CD4-positive, alpha-beta T cell (primary cell): Measurements from ENCODE around the gene PTPRD. TPM values are rescaled to one million over a fixed set of nuclear protein-coding genes. Genes with fewer than 3 reads are reported as not detected.

Experiments used
- ATAC-seq: fragments of 200-7000 bp; cut with Tn5 transposase; one replicate; pipeline ENCODE4 v1.10.0; 2022; ENCODE audit warnings: mild to moderate bottlenecking; ENCODE audit not compliant: poor library complexity
- CTCF ChIA-PET: fragments of 350-600 bp; sonication (Branson Sonifier 250); formaldehyde crosslinking; loops from one replicate; lab custom pipeline; 2021; ENCODE audit warnings: antibody characterized with exemption, inconsistent platforms; lab: Charles Lee
- POLR2A ChIA-PET: fragments of 350-600 bp; sonication (Branson Sonifier 250); formaldehyde crosslinking; loops from one replicate; lab custom pipeline; 2021; ENCODE audit warnings: antibody characterized with exemption, inconsistent platforms; lab: Charles Lee
- DNase-seq, 14 experiments: peaks; one replicate each; pipeline ENCODE4 v3.0.0-alpha.2; 2013 to 2020; ENCODE audit warnings: mixed read lengths in 2 of 14
- H3K27ac ChIP-seq, 2 donors: one replicate each; pipeline versions ENCODE4 v1.5.1 to v1.7.0; 2013; ENCODE audit warnings: low read length in 2 of 2, low read depth in 1 of 2, mild to moderate bottlenecking in 1 of 2
- H3K27me3 ChIP-seq, 2 experiments: 1 replicate in 1 of 2; 2 replicates in 1 of 2; pipeline versions ENCODE4 v1.6.1 to v1.7.0; 2013; ENCODE audit warnings: low read length in 2 of 2, control low read depth in 1 of 2, mild to moderate bottlenecking in 1 of 2, moderate library complexity in 1 of 2; ENCODE audit not compliant: insufficient read depth in 2 of 2, control insufficient read depth in 1 of 2
- H3K36me3 ChIP-seq: one replicate; pipeline ENCODE4 v1.6.1; 2013; ENCODE audit warnings: low read length, control low read depth; ENCODE audit not compliant: insufficient read depth
- H3K4me1 ChIP-seq: one replicate; pipeline ENCODE4 v1.6.1; 2013; ENCODE audit warnings: low read length, control low read depth; ENCODE audit not compliant: insufficient read depth
- H3K4me3 ChIP-seq: one replicate; pipeline ENCODE4 v1.5.1; 2013; ENCODE audit warnings: mild to moderate bottlenecking, low read length, moderate library complexity
- H3K9me3 ChIP-seq, 2 experiments: 1 replicate in 1 of 2; 2 replicates in 1 of 2; pipeline versions ENCODE4 v1.6.1 to v1.7.0; 2013; ENCODE audit warnings: low read length in 2 of 2, mild to moderate bottlenecking in 2 of 2, control low read depth in 1 of 2, moderate library complexity in 1 of 2; ENCODE audit not compliant: control insufficient read depth in 1 of 2, insufficient read depth in 1 of 2
- H3K27ac Mint-ChIP-seq: one replicate; pipeline ENCODE4 v1.8.0; 2020; ENCODE audit warnings: mixed read lengths
- H3K27me3 Mint-ChIP-seq: one replicate; pipeline ENCODE4 v1.8.0; 2021; ENCODE audit warnings: mixed read lengths
- H3K36me3 Mint-ChIP-seq: one replicate; pipeline ENCODE4 v1.8.0; 2021; ENCODE audit warnings: low read depth, mixed read lengths
- H3K4me1 Mint-ChIP-seq: one replicate; pipeline ENCODE4 v1.8.0; 2021; ENCODE audit warnings: low read depth, mixed read lengths
- H3K4me3 Mint-ChIP-seq: one replicate; pipeline ENCODE4 v1.8.0; 2020; ENCODE audit warnings: mild to moderate bottlenecking, mixed read lengths
- H3K9me3 Mint-ChIP-seq: one replicate; pipeline ENCODE4 v1.8.0; 2020; ENCODE audit warnings: mixed read lengths
- CTCF ChIP-seq: fragments of 200-600 bp; IDR thresholded peaks from one replicate; pipeline ENCODE4 v1.8.0; 2022; ENCODE audit warnings: antibody characterized with exemption, mild to moderate bottlenecking
- intact Hi-C, 2 experiments: fragments of 100-400 bp; cut with DNase I in 1 of 2; cut with micrococcal nuclease in 1 of 2; formaldehyde crosslinking; loops; one replicate each; pipeline versions ENCODE4 v1.15.1 to v1.9.0; 2023 to 2025; cut with DNase I, micrococcal nuclease
- total RNA-seq, 174 experiments: library from RNA in 2 of 174; stranded (reverse) in 2 of 174; gene quantifications; one replicate each; pipeline ENCODE4 v1.2.3 and lab custom pipeline; 2021 to 2026

PTPRD gene
- total RNA-seq, 2 experiments from 2014 or later: not detected

- DNase-seq (no peak), ATAC-seq (no peak)
- intact Hi-C loops: no loop called here
- ChIA-PET POLR2A (no interaction called here), CTCF (no interaction called here)
- no peak overlapping the region for H3K27ac ChIP-seq
- no peak for TF ChIP-seq CTCF
- H3K9me3 ChIP-seq: no peaks in the 10 kb centered on the region
- Mint-ChIP-seq H3K9me3 (no peaks in the 10 kb centered on the region), H3K4me3 (no peak overlapping the region), H3K27ac (no peak overlapping the region), H3K36me3 (no peaks in the 10 kb centered on the region), H3K4me1 (no peaks in the 10 kb centered on the region), H3K27me3 (no peaks in the 10 kb centered on the region)
- no peaks in the 10 kb centered on the region for H3K27me3 ChIP-seq
- H3K4me1 ChIP-seq: no peaks in the 10 kb centered on the region
- H3K4me3 ChIP-seq: no peak overlapping the region
- no peaks in the 10 kb centered on the region for H3K36me3 ChIP-seq
Observed at GRCh38 chr9:9792144-9792857, 820.5 kb downstream of the PTPRD start.

GRCh38 chr9:9791611-9792010 lies 821.2 kb downstream of the PTPRD start:
- no peak overlapping the region for H3K27ac ChIP-seq
- no peaks in the 10 kb centered on the region for H3K27me3 ChIP-seq
- H3K4me3 ChIP-seq: no peak overlapping the region
- ATAC-seq (no peak), DNase-seq (no peak)
- H3K4me1 Mint-ChIP-seq: no peaks in the 10 kb centered on the region
- POLR2A ChIA-PET: no interaction called here
- no peaks in the 10 kb centered on the region for H3K36me3 ChIP-seq
- no peaks in the 10 kb centered on the region for H3K36me3 Mint-ChIP-seq
- no peak overlapping the region for H3K4me3 Mint-ChIP-seq
- H3K9me3 Mint-ChIP-seq: no peaks in the 10 kb centered on the region
- intact Hi-C loops: no loop called here
- H3K27me3 Mint-ChIP-seq: no peaks in the 10 kb centered on the region
- no peak for TF ChIP-seq CTCF
- no peak overlapping the region for H3K27ac Mint-ChIP-seq
- H3K9me3 ChIP-seq: no peaks in the 10 kb centered on the region
- CTCF ChIA-PET: no interaction called here
- no peaks in the 10 kb centered on the region for H3K4me1 ChIP-seq

- no peak for ATAC-seq
- Histone ChIP-seq H3K9me3 (no peaks in the 10 kb centered on the region), H3K4me3 (no peak overlapping the region), H3K27me3 (no peaks in the 10 kb centered on the region), H3K36me3 (no peaks in the 10 kb centered on the region), H3K4me1 (no peaks in the 10 kb centered on the region), H3K27ac (no peak overlapping the region)
- Mint-ChIP-seq H3K27me3 (no peaks in the 10 kb centered on the region), H3K27ac (no peak overlapping the region), H3K9me3 (no peaks in the 10 kb centered on the region), H3K4me3 (no peak overlapping the region), H3K36me3 (no peaks in the 10 kb centered on the region), H3K4me1 (no peaks in the 10 kb centered on the region)
- TF ChIP-seq CTCF: peak; percentile 19
- intact Hi-C loops: no loop called here
- DNase-seq: peak in 3 of 14 experiments; percentile 5 to 25 (median 7)
- CTCF ChIA-PET: no interaction called here
- POLR2A ChIA-PET: no interaction called here
Observed at GRCh38 chr9:9790216-9790872, 822.5 kb downstream of the PTPRD start.
